Hematopoietic multipotent progenitor cell treated with erythropoietin and hydrocortisone succinate and interleukin-3 and kit ligand, for 4 days (in vitro differentiated cells): Measurements from ENCODE around the gene ATP5PD.
"Not testable (repeated sequence)": the region's sequence is repeated elsewhere in the genome, so short reads cannot be mapped to it uniquely, and the experiment has no call there.

Experiments
- DNase-seq: peaks from one replicate; pipeline ENCODE4 v3.0.0-alpha.2; 2015

The ATP5PD gene

DNA sequence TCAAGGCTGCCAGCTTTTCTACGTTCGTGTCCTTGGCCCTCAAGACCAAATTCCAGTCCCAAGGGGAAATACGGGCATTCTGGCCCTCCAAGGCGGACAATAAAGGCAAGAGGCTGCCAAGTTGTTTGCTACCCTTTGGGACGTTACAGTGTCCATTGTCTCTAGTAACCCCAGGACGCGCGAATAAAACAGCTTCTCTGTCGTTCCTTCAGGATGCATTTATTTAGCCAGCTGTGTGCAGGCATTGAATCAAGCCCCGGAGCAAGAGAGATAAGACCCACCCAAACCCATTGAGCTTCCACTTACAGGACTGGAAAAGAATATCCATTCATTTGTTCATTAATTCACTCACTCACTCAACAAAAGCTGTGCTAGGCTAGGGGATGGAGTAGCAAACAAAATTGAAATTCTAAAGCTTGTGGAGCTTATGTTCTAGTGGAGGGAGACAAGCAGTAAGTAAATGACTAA is 33.6 kb downstream of the ATP5PD start:
- no peak for DNase-seq

DNA sequence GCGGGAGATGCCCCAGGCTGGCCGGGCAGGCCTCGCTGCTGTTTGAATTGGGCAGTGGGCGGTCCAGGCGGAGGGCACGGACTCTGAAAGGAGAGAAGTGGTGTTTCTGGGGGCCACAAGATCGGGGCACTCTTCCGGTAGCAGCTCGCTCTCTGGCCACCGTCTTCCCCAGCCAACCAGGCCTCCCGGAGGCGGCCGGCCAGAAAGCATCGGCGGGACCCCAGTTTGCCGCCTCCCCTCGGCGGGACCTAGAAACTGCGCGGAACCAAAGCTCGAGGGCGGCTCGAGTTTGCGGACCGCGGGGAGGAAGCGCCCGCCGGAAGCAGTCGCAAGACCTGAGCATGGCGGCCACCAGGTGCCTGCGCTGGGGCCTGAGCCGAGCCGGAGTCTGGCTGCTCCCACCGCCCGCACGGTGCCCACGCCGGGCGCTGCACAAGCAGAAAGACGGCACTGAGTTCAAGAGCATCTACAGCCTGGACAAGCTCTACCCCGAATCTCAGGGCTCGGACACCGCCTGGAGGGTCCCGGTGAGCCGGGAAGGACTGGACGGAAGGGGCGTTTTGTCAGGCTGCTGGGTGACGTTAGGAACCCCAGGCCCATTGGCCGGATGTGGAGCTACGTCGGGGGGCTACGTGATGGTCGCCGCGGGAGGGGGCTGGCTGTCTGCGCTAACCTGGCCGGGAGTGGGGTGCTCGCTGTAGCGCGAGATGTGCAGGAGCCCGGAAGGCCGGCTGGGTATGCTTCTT is 34.2 kb downstream of the ATP5PD start, which contains the start of gene MRPL58:
TSS of gene MRPL58 (plus strand) at position 325 of the 746 bp plus-strand sequence. CDS start at position 342, 17 bp downstream.
- DNase-seq: peak; percentile 96

DNA sequence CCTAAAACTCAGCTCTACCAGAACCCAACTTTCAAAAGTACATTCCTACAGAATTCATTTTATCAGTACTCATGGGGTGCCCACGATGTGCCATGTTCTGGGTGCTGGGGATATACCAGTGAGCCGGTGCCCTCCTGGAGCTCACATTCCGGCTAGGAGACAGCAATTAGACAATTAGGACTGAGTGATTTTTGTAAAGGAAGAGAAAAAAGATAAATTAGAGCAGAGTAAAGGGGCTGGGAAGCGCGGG is 34.7 kb downstream of the ATP5PD start:
- DNase-seq: no peak

DNA sequence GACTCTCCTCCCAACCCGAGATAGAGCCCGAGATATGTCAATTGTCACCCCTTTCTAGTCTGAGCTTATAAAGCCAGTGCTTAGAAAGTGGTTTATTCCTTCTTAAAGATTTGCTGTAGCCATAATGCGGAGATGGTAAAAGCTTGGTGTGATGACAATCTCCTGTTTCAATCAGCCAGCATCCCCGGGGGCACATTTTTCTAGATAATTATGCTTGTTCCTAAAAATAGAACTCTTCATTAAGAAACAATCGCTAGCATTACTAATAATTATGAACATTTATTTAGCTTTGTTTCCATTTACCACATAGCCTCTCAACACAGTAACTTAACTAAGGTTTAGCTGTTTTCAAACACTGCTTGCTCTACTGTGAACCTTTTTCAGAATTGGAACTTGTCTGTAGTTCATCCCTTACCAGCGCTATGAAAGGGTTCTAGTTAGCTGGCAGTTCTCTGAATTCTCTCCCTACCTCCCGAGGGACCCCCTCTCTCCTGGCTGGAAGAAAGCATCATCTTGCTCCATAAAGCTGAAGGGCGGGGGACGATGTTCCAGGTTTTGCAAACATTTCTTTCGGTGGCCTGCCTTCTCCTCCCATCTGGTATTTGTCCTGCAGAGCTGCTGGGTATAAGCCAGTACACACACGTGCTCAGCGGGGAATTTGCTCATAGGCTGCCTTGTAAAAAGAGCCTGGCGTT is 35.2 kb downstream of the ATP5PD start:
- DNase-seq: no peak

DNA sequence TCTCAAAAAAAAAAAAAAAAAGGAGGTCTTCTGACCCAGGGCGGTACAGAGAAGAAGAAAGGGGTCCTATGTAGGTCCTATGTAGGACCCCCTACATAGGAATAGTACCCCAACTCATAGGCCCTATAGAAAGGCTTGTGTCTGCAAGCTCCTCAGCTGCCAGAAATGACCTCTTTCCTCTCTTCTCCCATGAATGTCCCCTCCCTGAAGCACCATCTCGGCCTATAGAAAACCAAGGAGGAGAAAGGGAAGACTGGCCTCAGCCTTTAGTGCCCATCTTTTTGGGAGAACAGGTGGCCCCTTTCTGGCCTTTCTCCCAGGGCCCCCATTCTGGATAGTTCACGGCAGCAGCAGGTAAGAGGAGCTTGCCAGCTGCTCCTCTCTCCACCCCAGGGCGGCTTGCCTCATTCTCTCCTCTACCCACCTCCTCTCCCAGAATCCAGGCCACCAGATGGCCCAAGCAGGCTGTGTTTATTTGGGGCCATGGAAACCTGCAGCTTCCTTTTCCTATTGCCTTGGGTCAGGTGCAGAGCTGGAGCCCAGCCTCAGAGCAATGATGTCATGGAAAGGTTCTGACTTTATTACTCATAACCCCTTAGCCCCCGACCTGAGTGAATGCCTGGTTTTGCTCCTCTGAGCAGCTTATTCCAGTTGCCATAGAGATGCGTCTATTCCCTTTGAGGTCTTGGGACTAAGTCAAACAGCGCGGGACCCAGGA is 35.9 kb downstream of the ATP5PD start:
- DNase-seq: peak; percentile 12

DNA sequence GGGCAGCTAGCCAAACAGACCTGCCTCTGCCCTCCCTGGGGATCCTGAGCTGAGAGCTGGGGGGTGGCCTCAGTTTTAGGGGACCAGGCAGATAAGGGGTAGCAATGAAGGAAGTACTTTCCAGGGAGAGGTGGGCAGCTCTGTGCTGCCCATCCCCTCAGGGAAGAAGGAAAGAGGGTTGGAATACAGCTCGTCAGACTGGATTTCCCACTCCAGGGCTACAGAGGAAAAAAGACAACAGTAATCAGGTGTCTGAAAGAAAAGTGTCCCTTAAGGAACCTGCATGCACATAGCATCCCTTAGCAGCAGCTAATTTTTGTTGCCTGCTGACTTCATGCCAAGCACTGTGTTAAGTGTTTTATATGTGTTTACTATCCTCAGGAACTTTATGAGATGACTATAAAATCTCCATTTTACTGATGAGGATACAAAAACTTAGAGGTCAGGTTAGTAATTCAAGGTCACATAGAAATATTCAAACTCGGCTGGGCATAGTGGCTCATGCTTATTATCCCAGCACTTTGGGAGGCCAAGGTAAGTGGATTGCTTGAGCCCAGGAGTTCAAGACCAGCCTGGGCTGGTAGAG is 37.5 kb downstream of the ATP5PD start:
- no peak for DNase-seq

DNA sequence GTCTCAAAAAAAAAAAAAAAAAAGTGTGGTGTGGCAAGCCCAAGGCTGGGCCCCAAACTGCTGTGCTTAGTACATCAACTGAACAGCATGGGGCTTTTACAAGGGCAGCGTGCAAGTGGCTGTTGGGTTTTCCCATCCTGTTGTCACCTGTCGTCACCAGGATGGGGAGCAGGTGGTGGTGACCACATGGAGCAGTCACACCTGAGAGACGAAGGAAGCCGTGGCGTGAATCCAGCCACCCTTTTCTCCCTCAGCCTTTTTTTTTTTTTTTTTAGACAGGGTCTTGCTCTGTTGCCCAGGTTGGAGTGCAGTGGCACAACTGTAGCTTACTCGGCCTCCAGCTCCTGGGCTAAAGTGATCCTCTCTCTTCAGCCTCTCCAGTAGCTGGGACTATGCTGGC is 38.4 kb downstream of the ATP5PD start:
- no peak for DNase-seq

DNA sequence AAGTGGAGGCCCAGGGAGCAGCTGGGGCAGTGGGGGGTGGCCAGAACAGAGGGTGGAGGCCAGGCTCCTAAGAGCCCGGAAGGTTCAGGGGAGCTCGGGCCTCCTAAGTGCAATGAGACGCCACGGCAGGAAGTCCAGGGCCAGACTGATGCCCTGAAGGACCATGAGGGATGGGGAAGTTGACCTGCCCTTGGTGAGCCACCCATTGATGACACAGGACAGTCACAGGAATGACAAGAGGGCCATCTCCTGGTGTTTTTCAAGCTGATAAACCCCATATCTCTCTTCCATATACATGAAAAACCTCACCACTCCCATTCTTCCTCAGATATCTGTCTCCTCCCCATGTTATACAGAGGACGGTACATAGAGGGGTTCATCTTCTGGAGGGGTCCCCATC is 40.1 kb downstream of the ATP5PD start:
- DNase-seq: peak; percentile 54

DNA sequence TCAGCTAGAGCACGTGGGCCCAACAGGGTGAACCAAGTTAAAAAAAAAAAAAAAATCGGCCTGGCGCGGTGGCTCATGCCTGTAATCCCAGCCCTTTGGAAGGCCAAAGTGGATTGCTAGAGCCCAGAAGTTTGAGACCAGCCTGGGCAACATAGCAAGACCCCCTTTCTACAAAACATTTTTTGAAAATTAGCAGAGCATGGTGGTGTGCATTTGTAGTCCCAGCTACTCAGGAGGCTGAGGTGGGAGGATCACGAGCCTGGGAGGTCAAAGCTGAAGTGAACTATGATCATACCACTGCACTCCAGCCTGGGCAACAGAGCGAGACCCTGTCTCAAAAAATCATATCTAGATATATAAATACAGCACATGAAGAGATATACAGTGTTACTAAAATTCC is 40.7 kb downstream of the ATP5PD start:
- not testable (repeated sequence) for DNase-seq

DNA sequence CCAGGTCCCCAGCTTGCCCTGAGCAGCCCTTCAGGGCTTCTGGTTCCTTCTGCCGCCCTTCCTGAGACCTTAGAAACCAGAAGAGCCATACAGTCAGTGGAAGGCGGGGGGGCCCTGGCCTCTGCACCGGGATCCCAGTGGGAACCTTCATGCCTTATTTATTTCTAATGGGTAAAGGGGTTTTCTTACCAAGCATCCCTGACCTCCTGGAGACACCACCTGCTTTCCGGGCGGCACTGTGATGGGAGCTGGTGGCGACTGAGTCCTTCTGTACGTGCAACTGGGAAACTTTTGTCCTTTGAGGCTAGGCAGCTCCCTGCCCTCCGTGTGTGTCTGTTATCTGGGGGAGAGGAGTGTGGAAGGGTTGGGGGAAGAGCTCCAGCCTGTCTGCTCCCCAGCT is 41.5 kb downstream of the ATP5PD start:
- no peak for DNase-seq

DNA sequence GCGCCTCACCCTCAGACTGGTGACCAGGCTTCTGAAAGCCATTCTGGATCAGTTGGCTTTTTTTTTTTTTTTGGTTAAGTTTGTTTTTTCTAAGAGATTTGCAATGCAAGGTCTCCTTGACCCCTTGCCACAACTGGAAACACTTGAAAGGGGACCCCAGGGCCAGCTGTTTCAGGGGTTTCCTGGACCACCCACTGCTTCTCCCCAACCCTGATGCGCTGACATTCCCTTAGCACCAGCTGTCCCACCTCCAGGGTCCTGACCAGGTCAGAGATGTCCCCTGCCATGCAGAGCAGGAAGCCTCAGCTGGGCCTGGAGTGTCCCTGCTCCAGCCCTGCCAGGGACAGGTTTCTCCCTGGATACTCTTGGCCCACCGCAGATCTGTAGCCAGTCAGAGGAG is 42.4 kb downstream of the ATP5PD start:
- DNase-seq: no peak

DNA sequence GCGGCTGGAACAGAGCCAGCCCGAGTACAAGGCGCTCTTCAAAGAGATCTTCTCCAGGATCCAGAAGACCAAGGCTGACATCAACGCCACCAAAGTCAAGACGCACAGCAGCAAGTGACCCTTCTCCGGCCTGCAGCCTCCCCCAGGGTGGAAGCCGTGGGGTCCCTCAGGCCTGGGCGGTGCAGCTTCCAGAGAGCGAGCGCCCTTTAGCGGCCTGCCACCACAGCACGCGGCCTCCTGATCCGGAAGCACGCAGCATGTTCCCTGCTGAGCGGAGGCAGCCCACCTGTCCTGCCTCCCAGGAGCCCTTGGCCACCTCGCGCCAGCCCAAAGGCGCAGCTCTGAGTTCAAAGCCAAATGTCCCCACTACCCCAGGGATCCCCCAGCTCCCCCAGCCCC is 42.8 kb downstream of the ATP5PD start:
- DNase-seq: no peak

DNA sequence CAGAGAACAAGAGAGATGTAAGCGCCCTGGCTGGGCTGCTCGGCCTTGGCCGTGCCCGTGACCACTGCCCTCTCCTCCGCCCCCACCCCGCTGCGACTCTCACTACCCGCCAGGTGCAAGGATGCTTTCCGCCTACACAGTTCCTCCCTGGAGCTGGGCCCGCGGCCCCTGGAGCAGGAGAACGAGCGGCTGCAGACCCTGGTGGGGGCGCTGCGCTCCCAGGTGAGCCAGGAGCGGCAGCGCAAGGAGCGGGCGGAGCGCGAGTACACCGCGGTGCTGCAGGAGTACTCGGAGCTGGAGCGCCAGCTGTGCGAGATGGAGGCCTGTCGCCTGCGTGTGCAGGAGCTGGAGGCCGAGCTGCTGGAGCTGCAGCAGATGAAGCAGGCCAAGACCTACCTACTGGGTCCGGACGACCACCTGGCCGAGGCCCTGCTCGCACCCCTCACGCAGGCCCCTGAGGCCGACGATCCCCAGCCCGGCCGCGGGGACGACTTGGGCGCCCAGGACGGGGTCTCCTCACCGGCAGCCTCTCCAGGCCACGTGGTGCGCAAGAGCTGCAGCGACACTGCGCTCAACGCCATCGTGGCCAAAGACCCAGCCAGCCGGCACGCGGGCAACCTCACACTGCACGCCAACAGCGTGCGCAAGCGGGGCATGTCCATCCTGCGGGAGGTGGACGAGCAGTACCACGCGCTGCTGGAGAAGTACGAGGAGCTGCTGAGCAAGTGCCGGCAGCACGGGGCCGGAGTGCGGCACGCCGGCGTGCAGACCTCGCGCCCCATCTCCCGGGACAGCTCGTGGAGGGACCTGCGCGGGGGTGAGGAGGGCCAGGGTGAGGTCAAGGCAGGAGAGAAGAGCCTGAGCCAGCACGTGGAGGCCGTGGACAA is 43.5 kb downstream of the ATP5PD start:
- DNase-seq: no peak

DNA sequence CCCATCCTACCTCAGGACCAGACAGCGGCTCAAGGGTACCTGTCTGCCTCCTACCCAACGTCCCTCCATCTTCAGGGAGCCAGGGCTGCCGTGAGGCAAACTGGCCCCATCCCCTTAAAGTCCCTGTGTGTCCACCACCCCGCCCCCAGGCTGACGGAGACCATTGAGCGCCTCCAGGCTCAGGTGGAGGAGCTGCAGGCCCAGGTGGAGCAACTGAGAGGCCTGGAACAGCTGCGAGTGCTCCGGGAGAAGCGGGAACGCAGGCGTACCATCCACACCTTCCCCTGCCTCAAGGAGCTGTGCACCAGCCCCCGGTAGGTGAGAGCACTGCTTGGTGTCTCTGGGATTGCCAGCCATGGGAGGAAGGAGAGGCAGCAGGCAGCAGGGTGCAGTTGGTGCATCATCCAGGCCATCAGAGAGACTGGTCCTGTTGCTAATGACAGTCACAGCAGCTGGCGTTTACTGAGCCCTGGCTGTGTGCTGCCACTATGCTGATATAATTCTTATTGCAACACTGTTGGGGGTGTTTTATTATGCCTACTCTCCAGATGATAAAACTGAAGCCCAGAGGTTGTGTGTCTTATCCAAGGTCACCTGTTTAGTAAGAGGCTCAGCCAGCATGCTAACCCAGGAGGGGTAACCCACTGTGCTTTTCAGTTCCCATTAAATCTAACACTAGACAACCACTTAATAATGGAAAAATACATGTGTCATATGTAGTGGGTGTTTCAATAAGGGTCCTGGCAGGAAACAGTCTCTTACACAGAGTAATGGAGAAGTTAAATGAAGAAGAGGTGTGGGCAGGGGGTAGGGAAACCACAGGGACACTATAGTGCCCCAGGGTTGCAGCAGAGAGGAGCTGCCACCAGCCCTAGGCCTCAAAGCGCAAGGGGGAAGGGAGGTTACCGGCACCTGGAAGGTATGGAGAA is 44.6 kb downstream of the ATP5PD start:
- DNase-seq: peak; percentile 53

DNA sequence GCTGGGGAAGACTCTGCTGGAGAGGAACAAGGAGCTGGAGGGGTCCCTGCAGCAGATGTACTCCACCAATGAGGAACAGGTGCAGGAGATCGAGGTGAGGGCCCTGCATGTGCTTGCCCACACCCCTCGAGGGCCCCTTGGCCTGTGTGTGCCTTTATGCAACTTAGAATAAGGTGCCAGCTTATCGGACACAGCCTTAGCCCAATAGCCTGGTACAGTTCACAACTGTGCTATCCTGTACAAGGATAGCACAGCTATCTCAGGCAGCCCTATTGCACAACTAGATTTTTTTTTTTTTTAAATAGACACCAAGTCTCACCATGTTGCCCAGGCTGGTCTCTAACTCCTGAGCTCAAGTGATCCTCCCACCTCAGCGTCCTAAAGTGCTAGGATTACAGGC is 47.2 kb downstream of the ATP5PD start:
- DNase-seq: no peak

DNA sequence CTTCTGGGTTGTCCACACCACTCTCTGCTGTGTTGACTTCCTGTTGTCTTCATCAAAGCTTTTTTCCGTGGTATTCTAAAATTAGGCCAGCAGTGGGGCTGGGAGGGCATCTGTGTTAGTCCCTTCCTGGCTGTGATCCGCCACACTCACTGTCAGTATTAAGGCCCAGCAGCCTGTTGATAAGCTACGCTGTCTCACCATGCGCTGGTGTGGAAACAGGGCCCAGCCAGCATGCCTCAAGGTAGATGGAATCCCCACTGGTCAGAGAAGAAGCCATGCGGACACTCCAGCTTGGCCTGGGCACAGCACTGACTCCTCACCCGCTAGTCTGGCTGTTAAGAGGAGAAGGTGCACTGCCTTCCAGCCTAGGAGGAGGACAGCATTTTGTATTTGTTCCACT is 48.0 kb downstream of the ATP5PD start:
- no peak for DNase-seq

DNA sequence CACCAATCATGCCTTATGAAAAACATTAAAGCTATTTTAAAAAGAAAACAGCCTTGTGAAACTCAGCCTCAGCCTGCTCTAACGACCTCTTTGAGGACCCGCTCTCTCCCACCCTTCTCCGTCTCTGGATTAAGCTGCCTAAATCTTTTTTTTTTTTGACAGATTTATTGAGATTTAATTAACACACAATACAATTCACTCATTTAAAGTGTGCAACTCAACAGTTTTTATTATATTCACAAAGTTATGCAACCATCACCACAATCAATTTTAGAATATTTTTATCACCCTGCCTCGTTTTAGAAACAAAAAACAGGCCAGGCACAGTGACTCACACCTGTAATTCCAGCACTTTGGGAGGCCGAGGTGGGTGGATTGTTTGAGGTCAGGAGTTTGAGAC is 50.9 kb downstream of the ATP5PD start:
- no peak for DNase-seq

DNA sequence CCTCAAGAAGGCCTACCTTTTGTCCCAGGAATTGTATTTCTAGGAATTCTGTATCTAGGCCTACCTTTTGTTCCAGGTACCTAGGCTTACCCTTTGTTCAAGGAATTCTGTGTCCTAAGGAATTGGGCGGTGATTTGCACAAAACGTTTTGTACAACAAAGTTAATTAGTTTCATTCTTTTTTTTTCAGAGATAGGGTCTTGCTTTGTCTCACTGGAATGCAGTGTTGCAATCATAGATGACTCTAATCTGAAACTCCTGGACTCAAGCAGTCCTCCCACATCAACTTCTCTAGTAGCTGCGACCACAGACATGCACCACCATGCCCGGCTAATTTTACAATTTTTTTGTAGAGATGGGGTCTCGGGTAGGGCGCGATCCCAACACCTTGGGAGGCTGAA is 52.3 kb downstream of the ATP5PD start:
- no peak for DNase-seq

DNA sequence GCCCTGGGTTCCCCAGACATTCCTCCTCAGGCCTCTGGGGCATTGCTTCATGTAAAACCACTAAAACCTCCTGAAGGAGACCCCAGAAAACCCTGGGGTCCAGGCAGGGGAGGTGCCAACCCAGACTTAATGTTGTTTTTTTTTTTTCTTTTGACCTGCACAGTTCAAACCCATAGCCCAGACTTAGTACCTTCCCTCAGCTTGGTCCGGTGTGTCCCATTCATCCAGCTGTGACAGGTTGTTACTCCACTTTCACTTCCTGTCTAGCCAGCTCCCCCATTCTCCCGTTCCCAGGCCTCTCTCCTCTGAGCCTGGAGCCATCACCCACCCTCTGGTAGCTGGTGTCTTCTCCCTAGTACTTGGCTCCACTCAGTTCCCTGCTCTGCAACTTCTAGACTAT is 54.5 kb downstream of the ATP5PD start:
- DNase-seq: no peak

DNA sequence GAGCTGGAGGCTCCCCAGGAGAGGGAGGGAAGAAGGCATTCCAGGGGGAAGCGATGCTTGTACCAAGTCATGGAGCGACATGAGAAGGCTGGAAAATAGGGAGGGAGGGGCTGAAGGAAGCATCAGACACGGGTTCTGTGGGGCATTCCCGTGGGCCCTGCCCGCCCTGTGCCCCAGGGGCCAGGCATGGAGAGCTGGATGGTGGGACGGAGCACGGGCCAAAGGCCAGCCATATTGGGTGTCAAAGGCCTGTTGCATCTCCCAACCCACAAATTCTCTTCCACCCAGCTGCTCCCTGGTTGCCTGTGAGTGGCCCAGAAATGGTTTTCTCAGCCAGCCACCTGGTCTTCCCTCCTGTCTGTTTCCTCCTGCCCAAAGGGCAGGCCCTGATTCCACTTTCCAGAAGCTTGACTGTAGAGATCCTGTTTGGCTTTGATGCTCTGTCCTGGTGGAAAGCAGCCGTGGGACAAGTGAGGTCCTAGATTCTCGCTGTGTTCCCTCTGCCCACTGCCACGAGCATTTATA is 56.1 kb downstream of the ATP5PD start:
- no peak for DNase-seq
